ENCODE measurements around the gene DNAJC30.

DNA sequence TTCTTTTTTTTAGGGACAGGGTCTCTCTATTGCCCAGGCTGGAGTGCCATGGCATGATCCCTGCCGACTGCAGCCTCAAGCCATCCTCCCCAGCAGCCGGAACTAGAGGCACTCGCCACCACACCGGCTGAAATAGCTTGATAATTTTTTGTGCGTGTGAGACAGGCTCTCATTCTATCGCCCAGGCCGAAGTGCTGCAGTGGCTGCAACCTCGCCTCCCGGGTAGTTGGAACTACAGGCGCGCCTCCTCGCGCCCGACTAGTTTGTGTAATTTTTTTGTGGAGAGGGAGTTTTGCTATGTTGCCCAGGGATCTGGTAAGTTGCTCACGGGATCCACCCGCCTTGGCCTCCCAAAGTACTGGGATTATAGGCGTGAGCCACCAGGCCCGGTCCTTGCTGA lies 2.1 kb upstream of the DNAJC30 start:
- TF ChIP-seq, protein P1, sequence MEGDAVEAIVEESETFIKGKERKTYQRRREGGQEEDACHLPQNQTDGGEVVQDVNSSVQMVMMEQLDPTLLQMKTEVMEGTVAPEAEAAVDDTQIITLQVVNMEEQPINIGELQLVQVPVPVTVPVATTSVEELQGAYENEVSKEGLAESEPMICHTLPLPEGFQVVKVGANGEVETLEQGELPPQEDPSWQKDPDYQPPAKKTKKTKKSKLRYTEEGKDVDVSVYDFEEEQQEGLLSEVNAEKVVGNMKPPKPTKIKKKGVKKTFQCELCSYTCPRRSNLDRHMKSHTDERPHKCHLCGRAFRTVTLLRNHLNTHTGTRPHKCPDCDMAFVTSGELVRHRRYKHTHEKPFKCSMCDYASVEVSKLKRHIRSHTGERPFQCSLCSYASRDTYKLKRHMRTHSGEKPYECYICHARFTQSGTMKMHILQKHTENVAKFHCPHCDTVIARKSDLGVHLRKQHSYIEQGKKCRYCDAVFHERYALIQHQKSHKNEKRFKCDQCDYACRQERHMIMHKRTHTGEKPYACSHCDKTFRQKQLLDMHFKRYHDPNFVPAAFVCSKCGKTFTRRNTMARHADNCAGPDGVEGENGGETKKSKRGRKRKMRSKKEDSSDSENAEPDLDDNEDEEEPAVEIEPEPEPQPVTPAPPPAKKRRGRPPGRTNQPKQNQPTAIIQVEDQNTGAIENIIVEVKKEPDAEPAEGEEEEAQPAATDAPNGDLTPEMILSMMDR (IDR thresholded peaks at IDR 0.05; ENCODE audit: poor library complexity, severe bottlenecking), result no peak
- TF ChIP-seq MXI1 (conservative IDR thresholded peaks at IDR 0.05; ENCODE audit: poor library complexity, severe bottlenecking) (no peak), RAD21 (conservative IDR thresholded peaks at IDR 0.05) (no peak), EZH2 (IDR thresholded peaks at IDR 0.05; ENCODE audit: borderline replicate concordance, insufficient read depth, low read length, poor library complexity, severe bottlenecking) (no peak), SMC3 (conservative IDR thresholded peaks at IDR 0.05; ENCODE audit: poor library complexity) (no peak), POLR2AphosphoS5 (IDR thresholded peaks at IDR 0.05) (no peak)
